ENCODE data around the gene IL1RAP.
A peak's percentile ranks its signal among the peaks of the same experiment; 100 is the strongest.
"Not testable (repeated sequence)": the region's sequence is repeated elsewhere in the genome, so short reads cannot be mapped to it uniquely, and the experiment has no call there.

Gene IL1RAP

DNA sequence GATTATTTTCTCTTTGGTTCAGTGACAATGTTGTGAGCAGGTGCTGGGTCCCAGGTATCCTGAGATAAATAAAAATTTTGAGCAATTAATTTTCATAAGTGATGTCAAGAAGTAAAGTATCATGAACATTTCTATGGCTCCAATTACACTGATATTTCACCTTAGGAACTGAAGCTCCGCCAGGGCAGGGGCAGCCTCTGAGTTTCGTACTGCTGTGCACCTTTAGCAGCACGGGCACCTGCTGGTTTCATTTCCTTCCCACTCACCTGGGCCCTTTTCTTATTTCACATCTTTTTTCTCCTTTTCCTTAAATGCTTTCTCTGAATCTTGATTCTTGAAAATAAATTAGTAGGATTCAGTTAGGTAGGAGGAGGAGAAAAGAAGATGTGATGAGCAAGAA lies 1.2 kb upstream of the IL1RAP start:
- DNase-seq (ENCODE audit: low spot score) = no peak

DNA sequence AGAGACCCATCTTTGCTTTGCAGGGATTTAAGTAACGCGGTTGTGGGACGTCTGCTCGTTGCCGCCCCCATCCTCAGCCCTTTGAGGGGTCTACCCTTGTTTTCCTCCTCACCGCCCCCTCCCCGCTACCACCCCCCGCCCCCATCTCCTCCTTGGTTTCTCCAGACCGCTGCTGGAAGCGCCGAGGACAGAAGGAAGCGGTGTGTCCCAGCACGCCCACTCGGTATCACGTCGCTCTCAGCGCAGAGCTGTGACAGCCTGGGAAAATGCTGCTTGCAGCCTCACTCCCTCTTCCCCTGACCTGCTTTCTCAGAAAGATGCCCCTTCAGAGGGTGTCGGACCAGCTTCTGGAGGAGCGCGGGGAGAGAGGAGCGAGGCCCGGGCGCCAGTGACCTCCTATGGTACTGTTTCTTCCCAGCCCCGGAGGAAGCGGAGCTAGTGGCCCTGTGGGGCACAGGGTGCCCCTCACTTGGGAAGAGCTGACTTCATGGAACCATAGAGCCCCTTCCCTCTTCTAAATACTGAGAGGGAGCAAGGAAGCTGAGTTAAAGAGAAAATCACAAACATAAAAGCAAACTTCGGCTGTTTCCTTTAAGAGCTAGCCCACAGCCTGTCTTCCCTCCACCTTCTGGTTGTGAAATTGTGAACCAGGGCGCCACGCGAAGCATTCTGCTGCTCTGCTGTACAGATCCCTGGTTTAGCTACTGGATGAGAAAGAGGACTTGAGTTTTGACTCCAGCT lies 698 bp downstream of the IL1RAP start:
- peak; percentile 55 for DNase-seq (ENCODE audit: low spot score)

- DNase-seq (ENCODE audit: low spot score) = no peak
These were observed 2.5 kb downstream of the IL1RAP start for GRCh38 chr3:190516416-190516815.

DNA sequence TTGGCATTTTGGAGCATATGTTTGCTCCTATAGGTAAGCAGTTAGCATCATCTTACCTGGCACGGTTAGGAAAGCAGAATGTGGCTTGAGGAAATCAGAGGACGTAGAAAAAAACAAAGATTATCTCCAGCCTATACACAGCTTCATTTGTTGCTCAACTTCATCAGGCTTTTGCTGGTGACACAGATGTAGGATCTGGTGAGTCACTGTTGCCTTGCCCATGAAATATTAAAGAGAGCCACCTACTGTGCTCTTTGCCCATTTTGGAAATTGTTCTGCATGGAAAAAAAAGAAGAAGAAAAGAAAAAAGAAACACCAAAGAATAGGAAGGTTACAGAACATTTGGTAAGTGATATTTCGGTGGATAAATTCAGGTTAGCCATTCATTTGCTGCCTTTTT lies 3.8 kb downstream of the IL1RAP start:
- DNase-seq (ENCODE audit: low spot score) = peak; percentile 39

GRCh38 chr3:190518531-190518930 lies 4.6 kb downstream of the IL1RAP start:
- DNase-seq (ENCODE audit: low spot score) = not testable (repeated sequence)

DNA sequence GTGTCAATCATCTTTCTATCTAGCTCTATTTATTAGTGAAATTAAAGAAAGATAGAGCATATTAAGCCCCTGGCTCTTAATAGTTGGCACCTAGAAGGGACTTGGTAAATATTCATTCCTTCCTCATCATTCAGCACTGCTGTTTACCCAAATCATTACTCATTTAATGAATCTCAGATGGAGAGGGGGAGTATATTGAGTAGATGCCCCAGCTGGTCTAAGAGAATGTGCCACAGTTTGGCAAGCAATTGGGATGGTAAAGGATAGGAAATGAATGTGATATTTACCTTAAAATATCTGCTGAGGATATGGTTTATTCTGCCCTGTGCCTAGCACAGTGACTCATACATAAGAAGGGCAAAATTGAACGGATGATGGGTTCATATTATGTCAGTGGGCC lies 6.0 kb downstream of the IL1RAP start:
- DNase-seq (ENCODE audit: low spot score) = no peak

- no peak for DNase-seq (ENCODE audit: low spot score)
These were observed 8.1 kb downstream of the IL1RAP start for GRCh38 chr3:190521998-190522397.

GRCh38 chr3:190522621-190523222 lies 8.8 kb downstream of the IL1RAP start:
- no peak for DNase-seq (ENCODE audit: low spot score)

- DNase-seq (ENCODE audit: low spot score) = no peak
These were observed 11.1 kb downstream of the IL1RAP start for GRCh38 chr3:190524942-190525341.

DNA sequence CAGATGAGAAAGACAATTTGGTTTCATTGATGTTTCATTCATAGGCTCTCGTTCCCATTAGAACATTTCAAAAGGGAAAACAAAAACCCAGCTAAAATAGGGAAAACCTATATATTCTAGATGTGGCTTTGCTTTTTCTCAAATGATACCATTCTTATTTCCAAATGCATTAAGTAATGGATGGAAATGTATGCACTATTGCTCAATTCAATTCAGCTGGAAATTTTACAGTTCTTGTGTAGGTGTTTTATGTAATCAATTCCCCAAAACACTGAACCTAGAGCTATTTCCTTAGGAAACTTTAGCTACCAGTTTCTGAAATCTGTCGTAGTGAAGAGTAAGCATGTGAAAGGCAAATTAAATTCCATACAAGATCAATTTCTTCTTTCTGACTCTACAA lies 11.7 kb downstream of the IL1RAP start:
- DNase-seq (ENCODE audit: low spot score) = no peak

- peak; percentile 43 for DNase-seq (ENCODE audit: low spot score)
These were observed 13.2 kb downstream of the IL1RAP start for GRCh38 chr3:190526787-190527762.

- no peak for DNase-seq (ENCODE audit: low spot score)
These were observed 14.8 kb downstream of the IL1RAP start for GRCh38 chr3:190528706-190529105.

GRCh38 chr3:190531406-190531805 lies 17.5 kb downstream of the IL1RAP start:
- DNase-seq (ENCODE audit: low spot score) = no peak

- no peak for DNase-seq (ENCODE audit: low spot score)
These were observed 18.9 kb downstream of the IL1RAP start for GRCh38 chr3:190532731-190533203.

GRCh38 chr3:190533511-190534281 lies 19.8 kb downstream of the IL1RAP start:
- peak; percentile 92 for DNase-seq (ENCODE audit: low spot score)

DNA sequence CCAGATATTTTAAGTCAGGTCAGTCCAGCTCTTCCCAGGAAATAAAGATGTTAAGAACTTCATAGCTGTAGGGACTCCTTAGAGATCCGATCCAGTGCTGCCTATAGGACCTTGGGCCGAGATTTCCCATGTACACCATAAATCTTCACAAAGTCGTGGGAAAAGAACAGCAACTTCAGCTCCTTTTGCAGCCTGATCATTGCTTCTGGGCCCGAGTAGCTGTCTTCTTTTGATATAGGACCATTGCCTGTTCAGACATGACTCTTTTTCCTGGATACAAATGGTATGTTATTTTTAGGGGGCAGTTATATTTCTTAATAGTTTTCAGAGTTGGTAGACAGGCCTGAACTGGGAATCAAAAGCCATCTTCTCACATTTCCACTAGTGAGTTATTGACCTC lies 20.5 kb downstream of the IL1RAP start:
- no peak for DNase-seq (ENCODE audit: low spot score)

DNA sequence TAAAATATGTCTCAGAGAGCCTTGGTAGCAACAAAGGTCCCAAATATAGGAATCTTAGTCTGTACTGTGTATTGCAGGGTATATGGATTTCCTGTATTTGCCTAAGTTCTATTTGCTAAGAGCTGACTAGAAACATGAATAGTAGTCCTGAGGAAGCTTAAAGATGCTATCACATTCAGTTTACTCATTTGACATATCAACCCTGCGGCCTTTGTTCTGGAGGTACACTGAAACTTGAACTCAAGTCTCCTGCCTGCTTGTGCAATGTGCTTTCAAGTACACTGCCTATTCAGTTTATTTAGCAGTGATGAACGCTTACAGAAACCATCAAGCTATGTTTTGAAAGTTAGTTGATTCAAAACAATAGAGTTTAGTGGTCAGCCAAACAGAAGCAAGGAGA lies 21.1 kb downstream of the IL1RAP start:
- DNase-seq (ENCODE audit: low spot score) = no peak

GRCh38 chr3:190537146-190537545 lies 23.3 kb downstream of the IL1RAP start:
- DNase-seq (ENCODE audit: low spot score) = no peak

DNA sequence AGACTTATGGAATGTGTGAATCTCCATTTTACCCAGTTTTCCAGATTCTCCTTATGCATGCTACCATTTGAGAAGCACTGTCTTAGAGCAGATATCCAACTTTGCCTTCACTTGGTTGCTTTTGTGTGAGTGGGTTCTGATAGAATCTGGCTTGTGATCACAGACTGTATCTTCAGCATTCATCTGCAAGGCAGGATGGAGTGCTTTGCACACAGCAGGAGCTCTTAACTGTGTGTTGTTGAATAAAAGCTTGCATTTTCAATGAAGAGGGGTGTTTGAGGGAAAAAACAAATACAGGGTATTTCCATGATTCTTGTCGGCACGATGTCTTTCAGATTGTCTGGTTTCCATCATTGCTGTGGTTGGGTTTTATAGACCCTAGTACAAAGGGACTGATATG lies 24.4 kb downstream of the IL1RAP start:
- DNase-seq (ENCODE audit: low spot score) = no peak

DNA sequence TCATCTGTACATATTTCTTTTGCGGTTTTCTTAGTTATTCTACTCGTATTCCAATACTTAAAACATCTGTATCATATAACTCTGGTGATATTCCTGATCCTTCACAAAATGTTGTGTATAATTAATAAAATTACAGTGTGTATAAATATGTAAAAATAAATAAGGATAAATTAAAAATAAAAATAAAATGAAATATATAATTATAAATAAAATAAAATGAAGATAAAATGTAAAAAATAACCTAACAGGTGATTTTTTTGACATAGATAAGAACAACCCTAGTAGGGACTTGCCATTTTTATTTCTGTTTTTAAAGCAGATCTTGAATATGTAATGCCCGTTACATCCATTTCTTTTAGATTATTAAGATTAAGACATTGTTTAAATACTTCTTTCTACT lies 25.6 kb downstream of the IL1RAP start:
- no peak for DNase-seq (ENCODE audit: low spot score)

DNA sequence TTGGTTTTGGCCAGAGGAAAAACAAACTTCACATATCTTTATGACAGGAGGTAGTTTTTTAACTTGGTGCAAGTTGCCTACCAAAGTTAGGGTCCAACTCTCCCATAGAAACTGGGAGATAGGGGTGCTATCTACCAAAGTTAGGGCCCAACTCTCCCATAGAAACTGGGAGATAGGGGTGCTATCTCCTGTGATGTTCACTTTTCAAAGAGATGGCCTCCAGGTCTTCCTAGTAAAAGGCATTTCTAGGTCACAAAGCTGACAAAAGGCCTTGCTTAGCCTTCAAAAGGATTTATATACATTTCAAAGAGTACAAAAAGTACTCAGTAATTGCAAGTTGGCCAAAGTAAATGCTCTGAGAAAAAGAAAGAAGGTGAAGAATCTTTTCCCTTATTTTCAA lies 27.1 kb downstream of the IL1RAP start:
- no peak for DNase-seq (ENCODE audit: low spot score)

GRCh38 chr3:190541560-190541959 lies 27.7 kb downstream of the IL1RAP start:
- DNase-seq (ENCODE audit: low spot score) = no peak
